Measurements from ENCODE around the gene RNF38.
A peak's percentile ranks its signal among the peaks of the same experiment; 100 is the strongest.
"Not testable (repeated sequence)": the region's sequence is repeated elsewhere in the genome, so short reads cannot be mapped to it uniquely, and the experiment has no call there.

RNF38 gene
- total RNA-seq = 134 reads per million, percentile 87 among the genes with 10 or more reads in this experiment

DNA sequence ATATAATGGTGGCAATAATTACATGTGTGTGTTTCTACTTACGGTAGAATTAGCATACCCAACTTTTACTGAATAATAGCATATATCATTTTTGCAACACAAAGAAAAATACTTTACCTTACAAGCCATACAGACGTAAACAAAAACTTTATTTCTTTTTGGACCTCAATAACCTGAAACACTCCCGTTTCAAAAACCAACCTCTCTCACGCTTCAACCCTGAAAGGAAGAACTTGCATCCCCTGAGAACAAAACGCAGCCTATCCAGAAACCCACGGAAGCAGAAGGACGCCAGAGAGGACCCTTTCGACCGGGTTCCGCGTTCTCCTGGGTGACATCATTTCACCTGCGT is at the start of gene RNF38:
Gene RNF38, minus strand, starts transcription at position 290 of the 352 bp plus-strand sequence. Its CDS starts 161 bp downstream, at position 129.
- peak; percentile 63 for DNase-seq

DNA sequence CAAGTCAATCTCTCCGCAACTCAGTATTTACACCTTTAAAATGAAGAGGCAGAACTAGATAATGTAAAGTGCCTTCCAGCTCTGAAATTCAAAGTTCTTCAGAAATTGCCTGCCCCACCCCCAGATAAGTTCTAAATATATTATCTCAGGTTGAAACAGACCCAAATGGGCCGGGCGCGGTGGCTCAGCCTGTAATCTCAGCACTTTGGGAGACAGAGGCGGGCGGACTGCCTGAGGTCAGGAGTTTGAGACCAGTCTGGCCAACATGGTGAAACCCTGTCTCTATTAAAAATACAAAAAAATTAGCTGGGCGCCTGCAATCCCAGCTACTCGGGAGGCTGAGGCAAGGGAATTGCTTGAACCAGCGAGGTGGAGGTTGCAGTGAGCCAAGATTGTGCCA is 48.5 kb upstream of the RNF38 start:
- DNase-seq = not testable (repeated sequence)

GRCh38 chr9:36448017-36448416 is 47.9 kb upstream of the RNF38 start:
- no peak for DNase-seq

- not testable (repeated sequence) for DNase-seq
Observed at GRCh38 chr9:36446678-36447077, 46.6 kb upstream of the RNF38 start.

DNA sequence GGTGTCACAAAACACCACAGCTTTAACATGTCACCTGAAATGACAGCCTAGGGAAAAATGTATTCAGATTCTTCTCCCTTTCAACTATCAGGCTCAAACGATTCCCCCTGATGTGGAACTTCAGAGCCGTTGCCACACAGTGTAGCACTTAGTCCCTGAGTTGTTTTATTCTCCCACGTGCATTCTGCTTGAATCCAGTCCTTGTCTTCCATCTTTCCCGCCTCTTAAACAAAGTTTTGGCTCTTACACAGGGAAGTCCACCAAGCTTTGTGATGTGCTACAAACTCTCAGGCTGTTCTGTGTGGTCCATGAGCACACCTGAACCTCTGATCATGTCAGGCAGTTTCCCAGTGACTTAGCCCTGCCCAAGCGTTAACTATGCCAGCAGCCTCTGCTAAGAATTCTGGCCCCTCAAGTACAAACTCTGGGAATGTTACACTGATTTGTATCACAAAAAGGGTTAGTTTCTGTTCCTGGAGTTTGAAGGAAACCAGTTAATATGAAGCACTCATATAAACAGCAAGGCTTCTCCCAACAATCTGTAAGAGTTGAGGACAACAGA is 45.8 kb upstream of the RNF38 start:
- no peak for DNase-seq

- no peak for DNase-seq
Observed at GRCh38 chr9:36444203-36444602, 44.1 kb upstream of the RNF38 start.

DNA sequence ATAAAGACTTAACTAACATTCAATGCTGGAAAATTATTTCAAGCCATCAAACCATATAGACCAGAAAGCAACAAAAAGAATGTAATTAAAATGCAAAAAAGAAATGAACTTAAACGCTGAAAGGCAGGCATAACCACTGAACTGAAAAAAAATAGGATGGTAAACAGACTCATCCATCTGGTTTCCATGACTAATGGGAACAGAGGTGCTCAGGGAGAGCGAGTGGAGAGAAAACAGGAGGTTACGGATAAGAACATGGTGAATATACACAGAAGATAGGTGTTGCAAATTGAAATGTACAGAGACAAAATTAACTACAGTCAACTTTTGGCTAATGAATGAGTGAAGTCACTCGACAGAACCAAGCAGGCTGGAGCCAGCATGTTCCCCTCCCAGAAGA is 43.5 kb upstream of the RNF38 start:
- no peak for DNase-seq

DNA sequence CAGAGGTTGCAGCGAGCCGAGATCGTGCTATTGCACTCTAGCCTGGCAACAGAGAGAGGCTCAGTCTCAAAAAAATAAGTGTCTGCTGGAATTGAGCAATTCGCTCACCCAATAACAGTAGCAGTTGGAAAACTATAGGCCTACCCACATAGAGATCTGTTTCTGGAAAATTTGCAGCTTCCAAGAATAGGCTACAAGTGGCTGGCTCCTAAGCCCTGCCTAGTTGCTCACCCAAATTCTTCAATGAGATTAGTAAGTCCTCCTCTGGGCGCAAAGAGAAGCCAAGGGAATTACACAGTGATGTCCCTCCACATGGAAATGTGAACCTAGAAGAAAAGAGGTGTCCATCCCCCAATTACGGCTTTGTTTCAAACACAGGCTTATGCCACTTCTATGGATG is 42.6 kb upstream of the RNF38 start:
- no peak for DNase-seq

DNA sequence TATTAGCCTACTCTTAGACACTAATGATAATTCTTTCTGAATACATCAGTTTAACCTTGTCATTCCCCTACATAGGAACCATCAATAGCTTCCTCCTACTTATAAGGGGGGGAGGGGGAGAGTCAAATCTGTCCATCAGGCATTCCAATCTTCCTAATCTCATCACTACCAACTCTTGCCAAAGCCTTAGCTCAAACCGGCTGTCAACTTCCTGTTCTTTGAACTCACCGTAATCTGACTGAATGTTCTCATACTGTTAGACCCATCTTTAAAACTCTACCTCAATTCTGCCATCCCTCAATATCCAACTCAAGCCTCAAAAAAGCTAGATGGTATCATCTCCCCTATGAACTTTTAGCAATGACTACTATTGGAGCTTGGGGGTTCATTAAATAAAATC is 41.9 kb upstream of the RNF38 start:
- DNase-seq = no peak

DNA sequence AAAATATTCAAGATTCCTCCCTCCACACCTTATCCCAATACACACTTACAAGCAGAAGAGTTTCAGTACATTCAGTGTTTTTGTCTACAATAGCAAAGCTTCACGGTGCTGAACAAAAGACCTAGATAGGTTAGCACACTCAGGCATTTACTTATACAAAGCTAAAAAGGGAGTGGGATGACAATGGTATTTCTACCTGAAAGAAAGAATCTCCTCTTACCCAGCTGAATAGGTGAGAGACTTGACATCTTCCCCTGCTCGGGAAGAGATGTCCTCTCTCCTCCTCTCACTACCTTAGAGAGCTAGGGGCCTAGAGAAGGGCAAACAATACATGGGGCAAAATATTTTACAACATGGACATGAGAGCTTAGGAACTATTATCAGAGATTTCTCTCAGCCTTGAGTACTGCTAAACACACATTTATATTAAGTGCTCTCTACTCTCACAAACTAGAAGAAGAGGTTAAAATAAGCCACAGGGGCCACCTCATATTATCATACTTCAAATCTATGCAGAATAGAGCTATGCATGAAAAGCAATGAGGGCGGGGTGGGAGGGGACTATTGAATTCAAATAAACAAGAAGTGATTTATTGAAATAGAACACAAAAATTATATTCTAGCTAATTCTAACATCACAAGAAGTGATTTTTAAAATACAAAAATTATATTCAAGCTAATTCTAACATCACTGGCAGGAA is 38.6 kb upstream of the RNF38 start:
- no peak for DNase-seq

DNA sequence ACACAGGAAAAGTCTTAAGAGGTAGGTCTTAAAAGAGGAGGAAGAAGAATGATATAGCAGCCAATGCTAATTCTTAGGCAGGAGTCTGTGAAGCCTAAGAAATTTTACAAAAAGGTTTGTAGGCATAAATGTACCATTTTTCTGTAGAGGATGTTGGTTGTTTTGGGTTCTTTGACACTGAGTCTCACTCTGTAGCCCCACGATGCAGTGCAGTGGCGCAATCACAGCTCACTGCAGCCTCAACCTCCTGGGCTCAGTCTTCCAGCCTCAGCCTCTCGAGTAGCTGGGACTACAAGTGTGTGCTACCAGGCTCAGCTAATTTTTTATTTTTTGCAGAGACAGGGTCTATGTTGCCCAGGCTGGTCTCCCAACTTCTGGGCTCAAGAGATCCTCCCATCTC is 37.7 kb upstream of the RNF38 start:
- DNase-seq = no peak

GRCh38 chr9:36436909-36437308 is 36.8 kb upstream of the RNF38 start:
- DNase-seq = no peak

- DNase-seq = no peak
Observed at GRCh38 chr9:36433386-36433785, 33.3 kb upstream of the RNF38 start.

- DNase-seq = no peak
Observed at GRCh38 chr9:36431078-36431477, 31.0 kb upstream of the RNF38 start.

- DNase-seq = no peak
Observed at GRCh38 chr9:36426945-36427344, 26.9 kb upstream of the RNF38 start.

GRCh38 chr9:36426348-36426747 is 26.3 kb upstream of the RNF38 start:
- no peak for DNase-seq

GRCh38 chr9:36424289-36425055 is 24.4 kb upstream of the RNF38 start:
- no peak for DNase-seq

- no peak for DNase-seq
Observed at GRCh38 chr9:36423206-36423605, 23.1 kb upstream of the RNF38 start.

DNA sequence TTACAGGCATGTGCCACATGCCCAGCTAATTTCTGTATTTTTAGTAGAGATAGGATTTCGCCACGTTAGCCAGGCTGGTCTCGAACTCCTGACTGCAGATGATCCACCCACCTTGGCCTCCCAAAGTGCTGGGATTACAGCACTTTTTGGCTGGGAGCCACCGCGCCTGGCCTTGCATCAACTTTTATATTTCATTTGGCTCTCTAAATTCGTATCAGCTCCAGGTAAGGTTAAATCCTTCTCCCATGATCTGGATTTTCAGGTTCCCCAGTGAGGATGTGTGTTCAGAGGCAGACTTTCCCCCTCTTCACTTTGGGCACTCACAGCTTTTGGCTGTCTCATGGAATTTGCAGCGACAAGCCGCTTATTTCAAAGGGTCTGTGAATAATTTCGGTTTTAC is 16.8 kb upstream of the RNF38 start:
- DNase-seq = no peak

DNA sequence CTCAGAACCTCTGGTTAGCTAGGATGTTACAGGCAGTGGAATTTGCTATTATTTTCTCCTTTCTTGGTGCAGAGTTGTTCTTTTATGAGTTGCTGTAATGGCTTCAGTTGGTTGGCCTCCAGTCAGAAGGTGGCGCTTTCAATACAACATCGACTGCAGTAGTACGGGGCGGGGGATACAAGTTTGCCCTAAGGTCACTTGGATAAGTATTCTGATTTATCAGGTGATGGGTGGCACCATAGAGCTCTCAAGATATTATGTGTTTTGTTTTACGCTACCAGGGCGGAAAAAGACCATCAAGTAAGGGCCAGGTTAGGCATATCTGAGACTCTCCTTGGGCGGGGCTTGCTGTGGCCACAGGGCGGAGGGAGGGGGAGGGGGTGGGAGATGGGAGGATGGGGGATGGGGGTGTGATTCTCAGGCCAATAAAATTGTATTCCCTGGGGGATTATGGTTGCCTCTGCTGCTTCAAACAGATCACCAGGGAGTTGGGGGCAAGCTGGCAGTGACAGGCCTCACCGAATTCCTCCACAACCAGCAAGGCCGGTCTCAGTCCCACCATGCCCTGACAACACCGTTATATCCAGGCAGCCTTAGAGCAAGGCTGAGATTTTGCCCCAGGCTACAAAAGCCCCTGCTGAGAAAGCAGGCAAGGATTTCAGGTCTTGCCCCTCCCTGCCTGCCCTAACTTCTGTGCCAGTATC is 15.9 kb upstream of the RNF38 start:
- no peak for DNase-seq

DNA sequence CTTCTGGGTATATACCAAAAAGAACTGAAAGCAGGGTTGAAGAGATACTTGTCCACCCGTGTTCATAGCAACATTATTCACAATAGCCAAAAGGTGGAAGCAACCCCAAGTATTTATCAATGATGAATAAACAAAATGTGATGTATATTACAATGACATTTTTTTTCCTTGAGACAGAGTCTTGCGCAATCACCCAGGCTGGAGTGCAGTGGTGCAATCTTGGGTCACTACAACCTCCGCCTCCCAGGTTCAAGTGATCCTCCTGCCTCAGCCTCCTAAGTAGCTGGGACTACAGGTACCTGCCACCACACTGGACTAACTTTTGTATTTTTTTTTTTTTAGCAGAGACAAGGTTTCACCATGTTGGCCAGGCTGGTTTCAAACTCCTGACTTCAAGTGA is 11.3 kb upstream of the RNF38 start:
- DNase-seq = not testable (repeated sequence)

- not testable (repeated sequence) for DNase-seq
Observed at GRCh38 chr9:36409076-36409475, 9.0 kb upstream of the RNF38 start.

DNA sequence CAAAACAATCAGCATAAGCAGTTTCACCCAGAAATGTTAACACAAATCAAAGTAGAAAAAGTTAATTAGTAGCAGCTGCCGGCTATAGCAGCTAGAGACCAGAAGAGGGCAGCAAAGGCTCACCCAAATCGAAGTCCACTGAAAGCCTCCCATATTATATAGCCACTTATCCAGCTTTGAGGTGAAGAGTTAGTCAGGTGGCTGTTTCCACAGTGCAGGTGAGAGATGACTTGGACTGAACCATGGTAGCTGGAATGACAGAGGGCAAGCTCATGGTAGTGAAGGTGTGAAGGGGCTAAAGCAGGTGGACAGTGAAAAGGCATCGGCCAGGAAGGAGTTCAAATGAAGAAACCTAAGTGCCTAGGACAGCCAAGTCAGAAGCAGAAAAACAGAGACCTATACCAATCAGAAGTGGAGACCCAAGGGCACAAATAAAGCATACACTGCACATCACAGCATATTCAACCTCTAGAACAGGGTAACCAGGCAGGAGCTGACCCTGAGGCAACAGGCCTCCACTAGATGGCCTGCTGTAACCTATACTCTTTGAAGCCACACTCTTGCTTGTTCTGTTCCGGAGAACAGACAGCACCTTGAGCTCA is 7.2 kb upstream of the RNF38 start:
- peak; percentile 38 for DNase-seq
